ENCODE data around the gene CRACR2B.

The CRACR2B gene

GRCh38 chr11:826227-826621 is 1.5 kb upstream of the CRACR2B start:
- DNase-seq (ENCODE audit: low read depth in 3 of 3, low spot score in 1 of 3): no peak

- DNase-seq (ENCODE audit: low read depth in 3 of 3, low spot score in 1 of 3): no peak
Measured at GRCh38 chr11:826836-827145, 928 bp upstream of the CRACR2B start.

- DNase-seq (ENCODE audit: low read depth in 3 of 3, low spot score in 1 of 3): no peak
Measured at GRCh38 chr11:827146-827896, 398 bp upstream of the CRACR2B start.

- no peak for DNase-seq (ENCODE audit: low read depth in 3 of 3, low spot score in 1 of 3)
Measured at GRCh38 chr11:828506-829175, 922 bp downstream of the CRACR2B start.

- no peak for DNase-seq (ENCODE audit: low read depth in 3 of 3, low spot score in 1 of 3)
Measured at GRCh38 chr11:829176-829846, 1.6 kb downstream of the CRACR2B start.

GRCh38 chr11:829847-830294 is 2.2 kb downstream of the CRACR2B start:
- no peak for DNase-seq (ENCODE audit: low read depth in 3 of 3, low spot score in 1 of 3)

- peak in 1 of 3 donors; percentile 39 for DNase-seq (ENCODE audit: low read depth in 3 of 3, low spot score in 1 of 3)
Measured at GRCh38 chr11:830295-831117, 2.8 kb downstream of the CRACR2B start.

GRCh38 chr11:831118-831864 is 3.6 kb downstream of the CRACR2B start:
- no peak for DNase-seq (ENCODE audit: low read depth in 3 of 3, low spot score in 1 of 3)

- DNase-seq (ENCODE audit: low read depth in 3 of 3, low spot score in 1 of 3): no peak
Measured at GRCh38 chr11:831961-832528, 4.3 kb downstream of the CRACR2B start.

GRCh38 chr11:832529-833113 is 4.9 kb downstream of the CRACR2B start, which contains the start of gene CD151:
Gene CD151, plus strand, starts transcription at chr11:832952. Its CDS starts 3,118 bp downstream, at chr11:836070.
- DNase-seq (ENCODE audit: low read depth in 3 of 3, low spot score in 1 of 3): no peak

- DNase-seq (ENCODE audit: low read depth in 3 of 3, low spot score in 1 of 3): no peak
Measured at GRCh38 chr11:833114-833791, 5.5 kb downstream of the CRACR2B start.

- DNase-seq (ENCODE audit: low read depth in 3 of 3, low spot score in 1 of 3): no peak
Measured at GRCh38 chr11:833849-834311, 6.2 kb downstream of the CRACR2B start.

- DNase-seq (ENCODE audit: low read depth in 3 of 3, low spot score in 1 of 3): no peak
Measured at GRCh38 chr11:834371-835316, 6.9 kb downstream of the CRACR2B start.

- DNase-seq (ENCODE audit: low read depth in 3 of 3, low spot score in 1 of 3): no peak
Measured at GRCh38 chr11:836274-836673, 8.6 kb downstream of the CRACR2B start.

GRCh38 chr11:836700-837099 is 9.0 kb downstream of the CRACR2B start:
- DNase-seq (ENCODE audit: low read depth in 3 of 3, low spot score in 1 of 3): no peak

GRCh38 chr11:837189-837989 is 9.7 kb downstream of the CRACR2B start:
- DNase-seq (ENCODE audit: low read depth in 3 of 3, low spot score in 1 of 3): no peak

- DNase-seq (ENCODE audit: low read depth in 3 of 3, low spot score in 1 of 3): no peak
Measured at GRCh38 chr11:837990-838307, 10.2 kb downstream of the CRACR2B start.
